Measurements from ENCODE around the gene EHMT2. TPM values are rescaled to one million over a fixed set of nuclear protein-coding genes. Genes with fewer than 3 reads are reported as not detected.
"Not testable (repeated sequence)": the region's sequence is repeated elsewhere in the genome, so short reads cannot be mapped to it uniquely, and the experiment has no call there.

The EHMT2 gene
- total RNA-seq, 2 experiments from 2014 or later = 55.4 to 56.8 TPM

DNA sequence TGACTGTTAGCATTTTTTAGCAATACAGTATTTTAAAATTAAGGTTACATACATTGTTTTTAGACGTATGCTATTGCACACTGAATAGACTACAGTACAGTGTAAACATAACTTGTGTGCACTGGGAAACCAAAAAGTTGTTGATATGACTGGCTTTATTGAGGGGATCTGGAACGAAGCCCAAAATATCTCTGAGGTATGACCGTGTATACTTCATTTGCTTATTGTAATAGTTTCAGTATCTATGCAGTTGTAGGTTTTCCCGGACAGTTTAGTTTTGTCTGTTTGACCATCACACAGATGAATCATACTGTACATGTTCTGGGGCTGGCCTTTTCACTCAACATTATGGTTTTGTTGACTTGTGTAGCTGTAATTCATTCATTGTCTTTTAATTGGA is 11.3 kb upstream of the EHMT2 start:
- ATAC-seq (peak; percentile 35), DNase-seq (no peak)
- CTCF ChIA-PET = interaction anchor here (1.6 kb wide), 1 partner anchor 21 kb away, joined by 3 read pairs; no protein-coding TSS in a partner anchor
- peaks cover 19% of the 10 kb centered on the region for H3K4me1 Mint-ChIP-seq (ENCODE audit: low read depth)
- intact Hi-C loops (cut with micrococcal nuclease) = no loop called here
- H3K9me3 Mint-ChIP-seq = no peaks in the 10 kb centered on the region
- TF ChIP-seq CTCF (IDR thresholded peaks at IDR 0.05) = no peak
- no peak overlapping the region for H3K4me3 Mint-ChIP-seq
- POLR2A ChIA-PET = interaction anchor here (0.6 kb wide), 1 partner anchor 334 kb away, joined by 4 read pairs; no protein-coding TSS in a partner anchor
- no peaks in the 10 kb centered on the region for H3K36me3 Mint-ChIP-seq (ENCODE audit: low read depth)
- no peak overlapping the region for H3K27ac Mint-ChIP-seq
- H3K27me3 Mint-ChIP-seq = peaks cover 10% of the 10 kb centered on the region

DNA sequence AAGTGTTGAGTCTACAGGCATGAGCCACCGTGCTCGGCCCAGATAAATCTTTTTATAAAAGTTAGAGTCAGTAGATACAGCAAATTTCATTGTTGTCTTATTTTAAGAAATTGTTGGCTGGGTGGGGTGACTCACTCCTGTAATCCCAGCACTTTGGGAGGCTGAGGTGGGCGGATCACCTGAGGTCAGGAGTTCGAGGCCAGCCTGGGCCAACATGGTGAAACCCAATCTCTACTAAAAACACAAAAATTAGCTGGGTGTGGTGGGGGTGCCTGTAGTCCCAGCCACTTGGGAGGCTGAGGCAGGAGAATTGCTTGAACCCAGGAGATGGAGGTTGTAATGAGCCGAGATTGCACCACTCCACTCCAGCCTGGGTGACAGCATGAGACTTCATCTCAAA is 10.8 kb upstream of the EHMT2 start:
- H3K27me3 Mint-ChIP-seq; H3K9me3 Mint-ChIP-seq; ATAC-seq; H3K4me3 Mint-ChIP-seq; DNase-seq; CTCF ChIA-PET; H3K36me3 Mint-ChIP-seq (ENCODE audit: low read depth); H3K27ac Mint-ChIP-seq; intact Hi-C loops (cut with micrococcal nuclease): not testable (repeated sequence)
- POLR2A ChIA-PET = interaction anchor here (1.3 kb wide), 1 partner anchor 10 kb away, joined by 3 read pairs; no protein-coding TSS in a partner anchor
- H3K4me1 Mint-ChIP-seq (ENCODE audit: low read depth) = peaks cover 19% of the 10 kb centered on the region

DNA sequence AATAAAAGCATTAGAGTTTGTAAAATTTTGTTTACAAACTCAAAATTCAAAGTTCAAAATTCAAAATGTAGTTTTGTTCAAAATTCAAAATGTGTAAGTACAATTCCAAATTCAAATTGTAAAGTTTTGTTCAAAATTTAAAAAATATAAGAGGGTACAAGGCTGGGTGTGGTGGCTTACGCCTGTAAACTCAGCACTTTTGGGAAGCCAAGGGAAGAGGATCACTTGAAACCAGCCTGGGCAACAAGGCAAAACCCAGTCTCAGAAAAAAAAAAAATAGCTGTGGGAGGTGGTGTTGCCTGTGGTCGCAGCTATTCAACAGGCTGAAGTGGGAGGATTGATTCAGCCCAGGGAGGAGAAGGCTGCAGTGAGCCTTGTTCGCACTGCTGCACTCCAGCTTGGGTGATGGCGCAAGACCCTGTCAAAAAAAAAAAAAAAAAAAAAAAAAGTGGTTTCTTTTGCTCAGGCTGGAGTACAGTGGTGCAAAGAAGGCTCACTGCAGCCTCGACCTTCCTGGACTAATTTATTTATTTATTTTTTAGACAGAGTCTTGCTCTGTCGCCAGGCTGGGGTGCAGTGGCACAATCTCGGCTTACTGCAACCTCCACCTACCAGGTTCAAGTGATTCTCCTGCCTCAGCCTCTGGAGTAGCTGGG is 9.8 kb upstream of the EHMT2 start:
- H3K4me1 Mint-ChIP-seq (ENCODE audit: low read depth) = peaks cover 27% of the 10 kb centered on the region
- no peak for TF ChIP-seq CTCF (IDR thresholded peaks at IDR 0.05)
- no peak overlapping the region for H3K27ac Mint-ChIP-seq
- H3K9me3 Mint-ChIP-seq = no peaks in the 10 kb centered on the region
- no peak for DNase-seq
- no peak overlapping the region for H3K4me3 Mint-ChIP-seq
- H3K27me3 Mint-ChIP-seq = peaks cover 10% of the 10 kb centered on the region
- no peaks in the 10 kb centered on the region for H3K36me3 Mint-ChIP-seq (ENCODE audit: low read depth)
- intact Hi-C loops (cut with micrococcal nuclease) = no loop called here
- CTCF ChIA-PET = interaction anchor here (0.7 kb wide), 1 partner anchor 134 kb away, joined by 3 read pairs; no protein-coding TSS in a partner anchor
- POLR2A ChIA-PET = interaction anchor here (1.3 kb wide), 1 partner anchor 11 kb away, joined by 3 read pairs; no protein-coding TSS in a partner anchor
- peak; percentile 35 for ATAC-seq

DNA sequence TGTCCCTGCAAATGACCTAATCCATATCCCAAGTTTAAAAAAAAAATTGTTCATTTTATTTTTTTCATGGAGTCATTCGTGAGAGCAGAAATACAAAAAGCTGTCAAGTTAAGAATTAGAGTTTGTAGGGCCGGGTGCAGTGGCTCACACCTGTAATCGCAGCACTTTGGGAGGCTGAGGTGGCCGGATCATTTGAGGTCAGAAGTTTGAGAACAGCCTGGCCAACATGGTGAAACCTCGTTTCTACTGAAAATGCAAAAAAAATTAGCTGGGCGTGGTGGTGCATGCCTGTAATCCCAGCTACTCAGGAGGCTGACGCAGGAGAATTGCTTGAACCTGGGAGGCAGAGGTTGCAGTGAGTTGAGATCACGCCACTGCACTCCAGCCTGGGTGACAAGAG is 9.2 kb upstream of the EHMT2 start:
- DNase-seq; H3K36me3 Mint-ChIP-seq (ENCODE audit: low read depth); H3K27me3 Mint-ChIP-seq; ATAC-seq; POLR2A ChIA-PET; H3K27ac Mint-ChIP-seq; H3K4me3 Mint-ChIP-seq; H3K9me3 Mint-ChIP-seq; intact Hi-C loops (cut with micrococcal nuclease): not testable (repeated sequence)
- CTCF ChIA-PET = interaction anchor here (0.7 kb wide), 1 partner anchor 134 kb away, joined by 3 read pairs; no protein-coding TSS in a partner anchor
- H3K4me1 Mint-ChIP-seq (ENCODE audit: low read depth) = peaks cover 23% of the 10 kb centered on the region

DNA sequence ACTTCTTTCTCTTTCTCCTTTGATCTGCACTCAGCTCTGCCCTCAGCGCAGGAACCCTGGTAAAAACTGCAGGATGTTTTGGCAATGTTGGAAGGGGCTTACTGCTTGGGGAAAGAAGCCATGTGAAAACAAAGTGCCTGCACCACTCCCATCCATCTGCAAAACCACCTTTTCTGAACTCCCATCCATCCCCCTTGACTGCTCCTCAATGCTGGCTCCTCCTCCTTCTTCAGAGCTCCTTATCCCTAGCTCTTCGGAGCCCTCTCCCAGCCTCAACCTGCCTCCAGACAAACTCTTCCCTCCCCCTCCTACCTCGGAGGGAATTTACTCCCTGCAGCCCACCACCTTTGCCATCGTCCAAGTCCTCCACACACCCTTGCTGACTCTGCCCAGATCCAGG is 8.6 kb upstream of the EHMT2 start:
- no peak for TF ChIP-seq CTCF (IDR thresholded peaks at IDR 0.05)
- H3K27me3 Mint-ChIP-seq = peaks cover 10% of the 10 kb centered on the region
- ATAC-seq = no peak
- ChIA-PET CTCF (interaction anchor here (1.3 kb wide), 1 partner anchor 47 kb away, joined by 4 read pairs; no protein-coding TSS in a partner anchor), POLR2A (interaction anchor here (1.0 kb wide), 1 partner anchor 57 kb away, joined by 3 read pairs; no protein-coding TSS in a partner anchor)
- H3K27ac Mint-ChIP-seq = no peak overlapping the region
- no peaks in the 10 kb centered on the region for H3K36me3 Mint-ChIP-seq (ENCODE audit: low read depth)
- peaks cover 20% of the 10 kb centered on the region for H3K4me1 Mint-ChIP-seq (ENCODE audit: low read depth)
- no peak for DNase-seq
- H3K9me3 Mint-ChIP-seq = no peaks in the 10 kb centered on the region
- intact Hi-C loops (cut with micrococcal nuclease) = no loop called here
- no peak overlapping the region for H3K4me3 Mint-ChIP-seq

GRCh38 chr6:31905041-31905440 is 7.5 kb upstream of the EHMT2 start:
- peaks cover 6% of the 10 kb centered on the region for H3K27me3 Mint-ChIP-seq
- no peak for DNase-seq
- H3K9me3 Mint-ChIP-seq = no peaks in the 10 kb centered on the region
- H3K4me3 Mint-ChIP-seq = no peak overlapping the region
- peaks cover 18% of the 10 kb centered on the region for H3K4me1 Mint-ChIP-seq (ENCODE audit: low read depth)
- H3K27ac Mint-ChIP-seq = no peak overlapping the region
- no peaks in the 10 kb centered on the region for H3K36me3 Mint-ChIP-seq (ENCODE audit: low read depth)
- ATAC-seq = no peak
- ChIA-PET POLR2A (interaction anchor here (1.0 kb wide), 1 partner anchor 56 kb away, joined by 3 read pairs; no protein-coding TSS in a partner anchor), CTCF (interaction anchor here (0.6 to 1.3 kb wide), 2 partner anchors 48 kb away, joined by 3 to 4 read pairs; no protein-coding TSS in a partner anchor)
- TF ChIP-seq CTCF (IDR thresholded peaks at IDR 0.05) = no peak
- intact Hi-C loops (cut with micrococcal nuclease) = no loop called here
